NCI-H2107 (cell line): ENCODE measurements around the gene RNF141.
A peak's percentile ranks its signal among the peaks of the same experiment; 100 is the strongest.

Experiments
- DNase-seq: peaks from one replicate; lab custom pipeline; 2025; lab: John Stamatoyannopoulos, UW

RNF141 gene, protein sequence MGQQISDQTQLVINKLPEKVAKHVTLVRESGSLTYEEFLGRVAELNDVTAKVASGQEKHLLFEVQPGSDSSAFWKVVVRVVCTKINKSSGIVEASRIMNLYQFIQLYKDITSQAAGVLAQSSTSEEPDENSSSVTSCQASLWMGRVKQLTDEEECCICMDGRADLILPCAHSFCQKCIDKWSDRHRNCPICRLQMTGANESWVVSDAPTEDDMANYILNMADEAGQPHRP

DNA sequence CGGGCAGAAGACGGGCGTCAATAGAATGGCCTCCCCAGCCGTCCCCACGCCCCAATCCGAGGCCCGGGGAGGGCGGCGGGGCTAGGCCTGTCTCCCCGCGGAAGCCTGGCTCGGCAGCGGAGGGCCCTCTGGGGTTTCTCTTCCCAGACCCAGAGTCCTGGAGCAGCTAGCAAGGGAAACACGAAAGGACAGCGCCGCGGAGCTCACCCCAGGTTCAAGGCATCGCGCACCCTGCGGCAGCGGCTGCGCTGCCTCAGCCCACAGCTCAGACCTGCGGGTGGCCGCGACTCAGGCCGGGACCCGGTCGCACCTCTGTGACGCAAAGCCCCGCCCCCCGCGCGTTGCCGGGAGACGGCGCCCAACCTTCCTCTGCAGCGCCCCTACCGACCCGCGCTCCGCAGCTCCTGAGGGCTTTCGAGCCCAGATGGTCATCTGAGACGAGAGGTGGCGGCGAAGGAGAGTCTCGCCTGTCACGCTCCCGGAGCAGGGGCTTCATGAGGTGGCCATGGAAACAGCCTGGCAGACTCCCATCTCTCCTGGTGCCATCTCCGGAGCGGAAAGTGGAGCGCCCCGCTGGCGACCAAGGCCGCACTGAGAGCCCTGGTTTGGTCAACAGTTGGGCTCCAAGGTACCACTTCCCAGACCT is at the start of gene RNF141:
Gene RNF141, minus strand, starts transcription at position 273 of the 646 bp plus-strand sequence. CDS start 7,029 bp downstream, outside the sequence.
- DNase-seq: peak; percentile 88

DNA sequence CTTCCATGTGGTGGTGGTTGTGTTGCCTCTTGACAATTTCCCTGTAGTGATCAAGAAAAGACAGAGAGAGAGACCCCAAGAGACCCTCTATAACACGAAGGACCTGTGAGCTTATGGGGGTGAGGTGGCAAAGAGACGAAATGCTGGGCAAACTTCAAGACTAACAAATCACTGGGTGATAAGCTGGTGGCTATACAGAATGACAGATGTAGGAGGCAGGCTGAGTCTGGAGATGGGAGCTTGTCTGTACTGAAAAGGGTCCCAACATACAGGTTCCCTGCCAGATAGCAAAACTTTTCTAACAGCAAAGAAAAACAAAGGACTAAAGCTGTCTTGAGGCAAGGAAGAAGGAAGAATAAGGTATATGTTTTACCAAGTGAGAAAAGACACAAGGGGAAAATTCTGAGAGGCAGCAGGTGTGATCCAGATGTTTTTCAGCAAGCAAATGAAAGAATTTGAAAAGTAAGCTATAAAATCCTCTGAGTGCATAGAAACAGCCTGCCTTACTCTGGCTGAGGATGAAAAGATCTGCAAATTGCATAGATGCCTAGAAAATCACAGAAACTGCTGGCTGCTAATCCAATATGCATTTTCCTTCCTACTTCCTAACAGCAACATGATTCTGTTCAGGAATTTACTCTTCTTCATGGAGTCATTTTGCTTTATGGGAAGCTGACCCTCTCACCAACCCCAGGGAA is 49.4 kb upstream of the RNF141 start:
- DNase-seq: no peak

DNA sequence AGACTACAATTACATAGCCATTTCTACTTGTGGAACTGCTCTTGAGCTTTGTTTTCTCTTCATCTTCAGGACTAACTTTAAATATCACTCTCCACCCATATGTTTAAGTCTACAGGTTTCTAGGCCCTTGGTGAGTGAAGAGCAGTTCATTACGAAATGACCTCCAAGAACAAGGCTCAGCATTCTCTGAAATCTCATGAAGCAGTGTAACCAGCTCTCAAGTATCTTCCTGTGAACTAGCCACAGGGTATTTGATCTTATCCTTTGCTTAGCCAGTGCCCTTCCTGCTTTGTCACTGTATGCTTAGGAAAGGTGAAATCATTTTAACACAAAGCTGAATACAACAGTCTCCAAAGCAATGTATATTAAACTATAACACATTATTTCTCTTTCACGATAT is 47.9 kb upstream of the RNF141 start:
- DNase-seq: no peak

DNA sequence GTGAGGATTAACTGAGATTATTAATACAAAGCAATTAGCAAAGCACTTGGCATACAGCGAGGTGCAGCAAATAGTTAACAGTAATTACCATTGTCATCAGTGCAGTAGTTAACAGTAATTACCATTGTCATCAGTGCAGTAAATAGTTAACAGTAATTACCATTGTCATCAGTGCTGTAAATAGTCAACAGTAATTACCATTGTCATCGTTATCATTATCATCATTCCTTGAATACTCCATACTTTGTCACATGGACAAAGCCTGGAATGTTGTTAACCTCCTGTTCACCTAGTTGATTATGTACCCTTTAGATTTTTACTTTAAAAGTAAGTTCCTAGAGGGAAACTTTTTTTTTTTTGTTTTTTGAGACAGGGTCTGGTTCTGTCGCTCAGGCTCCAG is 47.0 kb upstream of the RNF141 start:
- no peak for DNase-seq

DNA sequence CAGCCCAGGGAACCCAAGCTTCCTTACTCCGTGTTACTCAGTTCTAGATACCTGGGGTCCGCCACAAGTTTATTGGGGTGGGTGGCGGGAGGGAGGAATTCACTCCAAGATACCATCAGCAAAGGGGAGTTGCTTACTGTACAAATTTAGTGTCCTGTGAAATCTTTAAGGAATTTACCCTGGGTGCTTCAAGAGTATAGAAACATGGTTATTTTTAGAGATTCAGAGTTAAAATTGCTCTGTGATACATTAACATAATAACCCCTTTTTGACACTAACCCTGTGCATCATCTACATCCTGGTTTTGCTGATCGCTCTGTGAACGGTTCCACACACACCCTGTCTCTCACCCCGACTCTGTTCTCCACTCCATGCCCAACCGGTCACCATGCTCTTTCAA is 46.4 kb upstream of the RNF141 start:
- no peak for DNase-seq

DNA sequence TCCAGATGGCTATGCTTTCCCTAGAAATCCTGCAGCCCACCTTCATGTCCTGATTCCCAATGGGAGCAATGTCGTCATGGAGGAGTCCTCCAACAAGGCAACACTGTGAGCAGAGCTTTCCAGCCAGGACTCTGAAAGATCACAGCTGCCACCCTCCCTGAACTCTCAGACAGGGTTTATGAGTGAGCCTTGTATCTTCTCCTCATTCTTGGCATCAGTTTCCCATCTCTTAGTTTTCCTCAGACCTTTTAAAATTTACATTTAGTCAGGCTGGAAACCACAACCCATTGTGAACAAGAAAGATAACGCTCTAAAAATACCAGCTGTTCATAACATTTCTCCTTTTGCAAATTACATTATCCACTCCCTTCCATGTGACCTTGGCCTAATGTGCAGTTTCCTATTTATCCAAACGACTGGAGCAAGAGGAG is 43.1 kb upstream of the RNF141 start:
- DNase-seq: no peak

DNA sequence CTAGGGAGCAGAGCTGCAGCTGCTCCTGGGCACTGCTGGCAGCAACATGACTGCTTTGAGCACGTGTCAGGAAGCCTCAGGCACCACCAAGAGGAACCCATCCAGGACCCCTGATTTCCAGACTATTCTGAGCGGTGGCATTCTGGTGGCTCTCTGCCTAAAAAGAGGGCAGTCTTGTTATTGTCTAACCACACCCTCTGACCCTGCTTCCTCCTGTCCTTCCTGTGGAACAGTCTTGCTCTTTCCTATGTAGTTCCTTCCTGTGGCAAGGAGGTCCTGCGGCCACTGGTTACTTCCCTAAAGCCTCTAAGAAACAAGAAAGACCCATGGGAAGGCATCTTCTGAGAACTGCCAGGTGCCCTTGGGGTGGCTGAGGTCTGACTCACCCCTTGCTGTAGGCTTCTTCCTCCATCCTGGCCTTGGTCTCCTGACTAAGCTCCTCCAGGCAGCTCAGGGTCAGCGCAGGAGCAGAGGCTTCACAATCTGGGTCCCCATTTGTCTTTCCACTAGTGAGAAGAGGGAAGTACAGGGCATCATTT is 40.6 kb upstream of the RNF141 start:
- no peak for DNase-seq

DNA sequence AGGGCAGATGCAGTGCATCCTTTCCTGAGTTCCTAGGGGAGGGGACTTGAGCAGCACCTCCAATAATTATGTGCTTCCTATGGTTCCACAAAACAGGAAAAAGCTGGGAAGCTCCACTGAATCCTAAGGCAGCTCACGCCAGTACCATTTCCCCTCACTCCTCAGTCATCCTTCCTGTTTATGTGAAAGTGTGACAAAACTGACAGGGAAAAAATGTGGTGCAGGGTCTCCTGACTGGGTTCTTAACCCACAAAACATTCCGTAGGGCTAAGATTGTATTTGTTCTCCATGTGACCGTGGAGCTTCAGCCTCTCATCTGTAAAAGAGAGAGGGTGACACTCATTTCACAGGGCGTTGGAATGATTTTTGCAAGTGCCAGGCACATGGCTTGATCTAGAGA is 39.6 kb upstream of the RNF141 start:
- no peak for DNase-seq

DNA sequence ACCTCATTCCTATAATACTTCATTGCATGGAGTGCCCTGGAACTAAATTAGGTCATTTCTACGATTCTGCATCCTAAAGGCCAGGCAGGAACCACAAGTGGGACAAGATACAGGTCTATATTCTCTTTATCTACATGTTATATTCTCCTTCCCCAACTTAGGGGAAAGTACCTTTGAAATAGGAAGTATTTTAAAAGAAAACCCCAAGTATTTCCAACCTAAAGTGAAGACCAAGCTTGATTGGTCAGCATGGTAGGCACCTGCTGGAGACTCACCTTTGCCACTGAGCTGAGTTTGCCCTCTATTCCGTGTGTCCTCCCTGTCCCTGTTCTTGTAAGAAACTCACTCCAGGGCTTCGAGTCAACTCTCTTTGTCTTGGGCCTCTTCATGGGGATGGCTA is 38.7 kb upstream of the RNF141 start:
- no peak for DNase-seq

DNA sequence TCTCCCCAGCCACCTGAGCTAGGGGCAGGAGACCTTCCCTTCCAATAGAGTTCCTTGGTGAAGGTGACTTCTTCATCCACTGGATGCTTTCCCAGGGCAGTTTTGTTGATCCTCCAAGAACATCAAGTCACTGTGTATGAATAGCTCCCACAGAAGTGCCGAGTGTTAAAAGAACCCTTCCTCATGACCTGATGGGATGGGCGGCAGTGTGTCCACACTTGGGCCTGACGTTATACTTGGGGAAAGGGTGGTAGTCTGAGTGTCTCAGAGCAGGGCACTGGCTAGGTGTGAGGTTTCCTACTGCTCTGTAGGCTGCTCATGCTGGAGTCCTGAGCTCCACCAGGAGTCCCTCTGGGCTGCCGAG is 35.0 kb upstream of the RNF141 start:
- DNase-seq: no peak

DNA sequence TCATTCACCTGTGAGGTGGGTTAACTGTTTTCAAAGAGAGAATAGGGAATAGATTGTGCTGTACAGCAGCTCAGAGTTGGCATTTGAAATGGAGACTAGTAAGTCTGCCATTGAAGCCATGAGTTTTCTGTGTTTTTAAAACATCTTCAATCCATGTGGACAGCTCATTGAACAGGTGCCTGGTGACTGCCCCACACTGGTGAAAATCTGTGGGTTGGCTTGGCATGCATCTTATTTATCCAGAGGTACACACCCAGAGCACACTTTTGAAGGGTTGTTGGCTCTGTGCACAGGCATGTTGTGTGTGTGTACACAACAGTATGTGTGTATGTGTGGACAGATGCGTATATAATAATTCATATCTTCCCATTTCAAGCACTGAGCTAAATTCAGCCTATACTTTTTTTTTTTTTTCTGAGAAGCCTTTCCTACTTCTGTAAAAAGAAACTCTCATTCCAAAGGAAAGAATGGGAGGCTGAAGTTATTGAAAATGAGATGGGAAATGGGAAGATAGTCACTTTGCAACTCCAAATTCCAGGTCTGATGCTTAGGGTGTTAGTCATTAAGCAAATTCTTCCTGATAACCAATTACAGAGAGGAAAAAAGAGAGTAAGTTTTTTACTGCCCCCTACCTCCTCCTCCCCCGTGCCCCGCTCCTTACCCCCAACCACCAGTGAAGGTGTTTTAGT is 34.5 kb upstream of the RNF141 start:
- DNase-seq: no peak

DNA sequence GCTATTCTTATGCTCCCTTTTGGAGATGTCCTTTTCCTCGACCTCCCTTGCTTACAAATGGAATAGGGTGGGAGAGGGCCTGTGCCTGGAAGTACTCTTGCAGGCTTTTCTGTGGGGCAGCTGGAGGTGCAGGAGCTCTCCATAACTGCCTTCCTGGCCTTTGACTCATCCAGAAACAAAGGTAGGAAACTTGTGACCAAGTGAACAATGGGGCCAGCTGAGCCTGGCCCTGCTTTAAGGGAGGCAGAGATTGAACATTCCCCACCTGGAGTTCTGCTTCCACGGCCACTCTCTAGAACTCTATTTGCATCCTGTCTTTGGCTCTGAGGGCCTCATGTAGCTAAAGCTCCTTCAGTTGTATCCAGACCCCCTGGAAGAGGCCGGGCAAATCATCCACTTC is 32.6 kb upstream of the RNF141 start:
- DNase-seq: no peak

DNA sequence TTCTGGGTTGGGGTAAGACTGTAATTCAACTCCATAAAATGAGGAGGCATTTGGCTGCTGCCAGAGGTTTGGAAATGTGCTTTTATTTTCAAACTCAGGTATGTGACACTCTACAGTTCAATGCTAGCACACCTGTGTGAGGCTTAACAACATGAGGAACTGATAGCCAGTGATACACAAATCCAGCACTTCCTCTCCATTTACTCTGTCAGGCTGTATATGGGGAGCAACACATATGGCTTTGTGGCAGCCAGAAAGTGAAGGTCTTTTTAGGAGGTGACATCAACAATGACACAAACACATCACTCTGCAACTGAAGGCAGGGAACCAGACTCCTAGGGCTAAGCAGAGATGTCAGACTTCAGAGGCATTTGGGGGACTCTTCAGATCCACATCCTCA is 32.0 kb upstream of the RNF141 start:
- no peak for DNase-seq

DNA sequence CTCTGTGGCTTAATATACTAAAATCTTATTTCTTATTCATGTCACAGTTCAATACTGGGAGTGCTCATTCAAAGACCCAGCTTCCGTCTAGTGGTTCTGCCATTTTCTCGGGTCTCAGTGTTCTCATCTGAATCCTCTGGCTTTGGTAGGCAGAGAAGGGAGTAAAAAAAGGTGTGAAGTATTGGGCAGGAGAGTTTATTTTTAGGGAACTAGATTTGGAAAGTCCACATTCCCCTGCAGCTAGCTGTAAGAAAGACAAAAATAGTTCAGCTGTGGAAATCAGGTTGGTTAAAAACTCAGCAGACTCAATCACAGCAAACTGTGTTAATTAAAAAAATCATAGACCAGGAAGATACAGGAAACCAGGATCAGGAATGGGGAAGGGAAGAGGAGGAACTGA is 31.5 kb upstream of the RNF141 start:
- no peak for DNase-seq

DNA sequence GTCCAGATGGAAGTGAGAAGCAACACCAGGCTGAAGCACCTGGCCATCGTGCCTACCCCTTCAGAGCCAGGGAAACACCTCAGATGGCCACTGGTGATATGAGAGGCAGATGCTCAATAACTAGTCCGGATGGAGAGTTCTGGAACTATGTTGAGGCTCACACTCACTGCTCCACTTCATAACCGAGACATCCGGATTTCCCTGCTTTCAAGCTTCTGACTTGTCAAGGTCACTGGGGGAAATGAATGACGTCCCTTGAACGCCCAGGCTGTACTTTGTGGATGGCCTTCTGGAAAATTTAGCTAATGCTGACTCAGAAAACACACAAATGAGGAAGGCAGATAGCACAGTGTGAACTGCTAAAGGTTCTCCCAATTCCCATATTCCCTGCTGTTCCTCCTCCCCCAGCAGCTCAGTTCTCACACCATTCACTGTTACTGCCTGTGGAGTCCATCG is 27.5 kb upstream of the RNF141 start, which contains the start of gene LYVE1:
Gene LYVE1, minus strand, starts transcription at position 180 of the 456 bp plus-strand sequence. Its CDS starts 133 bp downstream, at position 47.
- no peak for DNase-seq

DNA sequence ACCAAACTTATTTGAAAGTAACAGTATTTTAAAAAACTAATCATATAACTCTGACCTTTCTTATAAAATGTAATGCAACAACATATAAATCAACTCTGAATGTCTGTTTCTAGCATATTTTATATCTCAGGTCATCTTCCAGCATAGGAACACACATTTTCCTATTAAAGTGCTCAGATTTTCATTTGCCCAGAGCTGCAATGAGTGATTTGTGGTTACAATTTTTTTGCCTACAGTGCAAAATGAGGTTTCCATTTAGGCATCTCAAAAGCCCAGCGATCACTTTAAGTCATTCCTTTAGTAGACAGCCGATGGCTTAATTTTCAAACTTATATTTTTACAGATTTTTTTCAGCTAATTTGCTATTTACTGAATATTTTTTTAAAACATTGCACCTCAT is 26.5 kb upstream of the RNF141 start:
- no peak for DNase-seq

DNA sequence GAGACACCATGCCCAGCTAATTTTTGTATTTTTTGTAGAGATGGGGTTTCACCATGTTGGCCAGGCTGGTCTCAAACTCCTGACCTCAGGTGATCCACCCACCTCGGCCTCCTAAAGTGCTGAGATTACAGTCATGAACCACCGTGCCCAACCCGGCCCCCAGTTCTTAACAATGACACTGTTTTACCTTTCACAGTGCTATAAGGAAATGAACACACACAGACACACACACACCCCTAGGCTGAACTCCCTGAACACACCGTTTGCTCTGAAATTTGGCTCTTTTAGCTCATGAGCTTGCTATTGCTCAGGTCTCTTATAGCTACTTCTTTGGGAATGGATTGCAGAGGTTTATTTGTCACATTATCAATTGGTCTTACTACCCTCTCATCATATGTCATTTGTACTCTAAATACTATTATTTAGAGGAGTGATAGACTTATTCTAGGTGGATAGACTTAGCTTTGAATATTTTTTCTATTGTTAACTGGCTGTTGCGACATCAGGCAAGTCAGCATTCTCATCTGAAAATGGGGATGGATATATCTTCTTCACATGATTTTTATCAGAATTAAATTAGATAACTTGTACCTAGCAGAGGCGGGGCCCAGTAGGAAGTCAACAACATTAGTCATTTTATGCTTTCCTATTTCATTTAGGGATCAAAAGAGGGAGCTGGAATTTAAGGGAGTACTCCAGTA is 25.4 kb upstream of the RNF141 start:
- DNase-seq: no peak

DNA sequence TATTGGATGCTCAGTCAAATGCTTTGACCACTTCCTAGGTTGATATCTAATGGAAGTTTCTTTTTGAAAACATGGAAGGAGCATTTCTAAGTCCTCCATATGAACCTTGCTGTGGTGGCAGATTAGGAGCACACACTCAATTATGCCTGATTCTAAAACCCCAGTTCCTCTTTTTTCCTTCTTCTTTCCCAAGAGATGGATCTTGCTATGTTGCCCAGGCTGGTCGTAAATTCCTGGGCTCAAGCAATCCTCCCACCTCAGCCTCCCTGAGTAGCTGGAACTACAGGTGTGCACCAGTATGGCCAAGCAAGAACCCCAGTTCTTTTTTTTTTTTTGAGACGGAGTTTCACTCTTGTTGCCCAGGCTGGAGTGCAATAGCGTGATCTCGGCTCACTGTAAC is 24.5 kb upstream of the RNF141 start:
- no peak for DNase-seq

DNA sequence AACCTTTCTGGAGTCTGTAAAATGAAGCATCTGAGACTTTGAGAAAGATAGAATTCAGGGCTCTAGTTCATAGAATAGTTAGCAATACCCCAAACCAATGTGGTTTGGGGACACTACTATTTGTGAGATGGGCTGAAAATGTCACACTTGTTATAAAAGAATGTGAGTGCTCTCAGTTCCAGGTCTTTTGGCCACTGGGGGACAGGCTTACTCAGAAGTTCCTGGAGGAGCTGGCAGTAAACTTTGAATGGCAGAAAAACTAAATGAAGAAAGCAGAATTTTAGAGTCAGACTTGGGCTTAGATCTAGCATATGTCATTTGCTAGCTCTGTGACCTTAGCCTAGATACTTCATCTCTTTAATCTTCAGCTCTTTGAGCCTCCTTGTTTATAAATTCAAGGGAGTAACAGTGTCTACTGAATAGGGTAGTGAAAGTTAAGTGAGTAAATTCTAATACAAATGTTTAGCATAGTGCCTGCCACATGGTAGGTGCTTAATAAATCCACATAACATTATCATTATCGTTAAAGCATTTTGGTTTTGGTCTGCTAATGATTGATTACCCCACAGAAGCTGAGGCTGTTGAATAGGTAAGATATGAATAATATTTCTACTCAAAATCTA is 23.8 kb upstream of the RNF141 start:
- no peak for DNase-seq

DNA sequence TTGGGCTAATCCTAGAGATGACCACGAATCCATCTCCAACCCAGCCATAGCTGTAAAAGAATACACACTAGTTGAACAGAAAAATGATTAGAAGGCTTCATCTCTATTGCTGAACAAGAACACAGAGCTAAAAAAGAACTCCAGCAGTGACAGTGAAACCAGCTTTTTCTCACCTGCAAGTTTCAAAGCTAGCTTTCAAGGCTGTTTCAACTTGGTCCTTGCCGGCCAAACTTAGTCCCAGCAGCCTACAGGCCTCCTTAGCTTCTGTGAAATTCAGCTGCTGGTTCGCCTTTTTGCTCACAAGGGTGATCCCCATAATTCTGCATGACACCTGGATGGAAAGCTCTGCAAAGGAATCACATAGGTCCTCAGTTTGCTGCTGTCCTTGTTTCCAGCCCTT is 23.0 kb upstream of the RNF141 start:
- DNase-seq: no peak

DNA sequence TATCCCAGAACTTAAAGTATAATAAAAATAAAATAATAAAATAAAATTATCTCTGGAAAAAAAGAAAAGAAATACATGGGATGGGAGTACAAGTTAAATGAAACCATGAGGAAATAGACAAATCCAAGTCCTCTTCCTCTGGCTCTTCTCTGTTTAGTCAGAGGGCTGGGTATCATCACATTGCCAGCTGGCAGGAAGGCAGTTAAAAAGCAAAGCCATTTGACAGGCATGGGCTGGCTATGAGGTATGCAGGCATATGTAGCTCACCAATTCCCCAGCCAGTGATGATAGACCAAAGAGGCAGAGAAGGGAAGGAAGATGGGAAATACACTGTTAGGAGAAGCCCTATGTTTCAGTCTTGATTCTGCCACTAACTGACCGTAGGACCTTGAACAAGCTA is 21.0 kb upstream of the RNF141 start:
- DNase-seq: no peak
